ENCODE measurements around the gene LPP. TPM values are rescaled to one million over a fixed set of nuclear protein-coding genes. Genes with fewer than 3 reads are reported as not detected.

Gene LPP
- total RNA-seq, 4 donors from 2014 or later = 1,872 to 3,079 (median 2,300) TPM

- no peaks in the 10 kb centered on the region for H3K36me3 ChIP-seq
- H3K27me3 ChIP-seq = no peaks in the 10 kb centered on the region
- 19% methylated on average over 4 of the region's 4 CpGs for WGBS
- H3K4me1 ChIP-seq = peaks cover 31 to 100% (median 96%) of the 10 kb centered on the region in 4 donors
- no peak overlapping the region for H3K4me3 ChIP-seq
- no peak for TF ChIP-seq POLR2AphosphoS5 (IDR thresholded peaks at IDR 0.05)
- no peak for TF ChIP-seq EP300 (IDR thresholded peaks at IDR 0.05)
- no peak for TF ChIP-seq CTCF (IDR thresholded peaks at IDR 0.05)
- TF ChIP-seq POLR2A (IDR thresholded peaks at IDR 0.05; ENCODE audit: low read depth) = no peak
- no peaks in the 10 kb centered on the region for H3K9me3 ChIP-seq
- no peak for DNase-seq (ENCODE audit: extremely low spot score)
- H3K27ac ChIP-seq (replicated peaks in 1 of 4) = peak overlapping the region; percentile 44 to 68 (median 58)
- intact Hi-C loops (cut with DNase I) = no loop called here
Observed at GRCh38 chr3:188390343-188390718, 236.4 kb downstream of the LPP start.

GRCh38 chr3:188390775-188391443 lies 237.0 kb downstream of the LPP start:
- Histone ChIP-seq H3K4me1 (peaks cover 31 to 100% (median 95%) of the 10 kb centered on the region in 4 donors), H3K4me3 (no peak overlapping the region), H3K36me3 (no peaks in the 10 kb centered on the region), H3K27ac (replicated peaks in 1 of 4) (peak overlapping the region; percentile 44 to 68 (median 58)), H3K9me3 (no peaks in the 10 kb centered on the region), H3K27me3 (no peaks in the 10 kb centered on the region)
- WGBS = 38% methylated on average over 8 of the region's 8 CpGs
- intact Hi-C loops (cut with DNase I) = no loop called here
- DNase-seq (ENCODE audit: extremely low spot score) = no peak
- TF ChIP-seq POLR2AphosphoS5 (IDR thresholded peaks at IDR 0.05) (no peak), CTCF (IDR thresholded peaks at IDR 0.05) (peak in 1 of 3 experiments; percentile 11)

GRCh38 chr3:188391592-188391991 lies 237.6 kb downstream of the LPP start:
- intact Hi-C loops (cut with DNase I) = no loop called here
- WGBS = 76% methylated on average over 2 of the region's 2 CpGs
- Histone ChIP-seq H3K9me3 (no peaks in the 10 kb centered on the region), H3K27me3 (no peaks in the 10 kb centered on the region), H3K4me1 (peaks cover 29 to 100% (median 95%) of the 10 kb centered on the region in 4 donors), H3K4me3 (no peak overlapping the region), H3K27ac (replicated peaks in 1 of 4) (peak overlapping the region in 1 of 4 donors; percentile 2), H3K36me3 (no peaks in the 10 kb centered on the region)
- no peak for DNase-seq (ENCODE audit: extremely low spot score)
- no peak for TF ChIP-seq CTCF (IDR thresholded peaks at IDR 0.05)
- no peak for TF ChIP-seq POLR2AphosphoS5 (IDR thresholded peaks at IDR 0.05)
- no peak for TF ChIP-seq POLR2A (IDR thresholded peaks at IDR 0.05; ENCODE audit: low read depth)
- no peak for TF ChIP-seq EP300 (IDR thresholded peaks at IDR 0.05)

GRCh38 chr3:188392076-188392475 lies 238.1 kb downstream of the LPP start:
- intact Hi-C loops (cut with DNase I) = no loop called here
- Histone ChIP-seq H3K4me1 (peaks cover 28 to 100% (median 95%) of the 10 kb centered on the region in 4 donors), H3K36me3 (no peaks in the 10 kb centered on the region), H3K27me3 (no peaks in the 10 kb centered on the region), H3K9me3 (no peaks in the 10 kb centered on the region), H3K4me3 (no peak overlapping the region), H3K27ac (replicated peaks in 1 of 4) (peak overlapping the region in 1 of 4 donors; percentile 2)
- TF ChIP-seq CTCF (IDR thresholded peaks at IDR 0.05) = no peak
- TF ChIP-seq POLR2AphosphoS5 (IDR thresholded peaks at IDR 0.05) = no peak
- no peak for TF ChIP-seq POLR2A (IDR thresholded peaks at IDR 0.05; ENCODE audit: low read depth)
- no peak for TF ChIP-seq EP300 (IDR thresholded peaks at IDR 0.05)
- no peak for DNase-seq (ENCODE audit: extremely low spot score)
- WGBS = 83% methylated on average over 4 of the region's 4 CpGs

GRCh38 chr3:188394623-188395022 lies 240.7 kb downstream of the LPP start:
- Histone ChIP-seq H3K9me3 (no peaks in the 10 kb centered on the region), H3K4me1 (peaks cover 36 to 100% (median 98%) of the 10 kb centered on the region in 4 donors), H3K4me3 (no peak overlapping the region), H3K27me3 (no peaks in the 10 kb centered on the region), H3K27ac (replicated peaks in 1 of 4) (peak overlapping the region in 1 of 4 donors; percentile 1), H3K36me3 (no peaks in the 10 kb centered on the region)
- WGBS = 33% methylated on average over 1 of the region's 1 CpG
- no peak for TF ChIP-seq POLR2AphosphoS5 (IDR thresholded peaks at IDR 0.05)
- no peak for TF ChIP-seq CTCF (IDR thresholded peaks at IDR 0.05)
- TF ChIP-seq POLR2A (IDR thresholded peaks at IDR 0.05; ENCODE audit: low read depth) = no peak
- no peak for TF ChIP-seq EP300 (IDR thresholded peaks at IDR 0.05)
- intact Hi-C loops (cut with DNase I) = no loop called here
- no peak for DNase-seq (ENCODE audit: extremely low spot score)
